ENCODE measurements around the gene CD99.
"Not testable (repeated sequence)": the region's sequence is repeated elsewhere in the genome, so short reads cannot be mapped to it uniquely, and the experiment has no call there.

Gene CD99

DNA sequence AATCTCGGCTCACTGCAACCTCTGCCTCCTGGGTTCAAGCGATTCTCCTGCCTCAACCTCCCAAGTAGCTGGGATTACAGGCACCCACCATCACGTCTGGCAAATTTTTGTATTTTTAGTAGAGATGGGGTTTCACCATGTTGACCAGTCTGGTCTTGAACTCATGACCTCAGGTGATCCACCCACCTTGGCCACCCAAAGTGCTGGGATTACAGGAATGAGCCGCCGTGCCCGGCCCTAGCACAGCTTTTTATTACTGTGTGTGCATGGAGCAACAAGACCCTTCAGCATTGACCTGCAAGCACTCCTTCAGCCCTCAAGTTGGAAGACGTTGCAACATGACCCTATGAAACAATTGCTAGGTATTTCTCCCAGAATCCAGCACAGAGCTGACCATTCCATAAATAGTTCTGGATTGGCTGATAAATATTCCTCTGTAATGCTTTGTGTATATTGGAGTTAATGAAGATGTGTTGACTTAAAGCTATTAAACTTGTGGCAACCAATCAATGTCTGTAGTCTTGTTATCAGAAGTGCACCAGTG lies 15.4 kb upstream of the CD99 start:
- not testable (repeated sequence) for DNase-seq (ENCODE audit: low read depth in 2 of 2)

DNA sequence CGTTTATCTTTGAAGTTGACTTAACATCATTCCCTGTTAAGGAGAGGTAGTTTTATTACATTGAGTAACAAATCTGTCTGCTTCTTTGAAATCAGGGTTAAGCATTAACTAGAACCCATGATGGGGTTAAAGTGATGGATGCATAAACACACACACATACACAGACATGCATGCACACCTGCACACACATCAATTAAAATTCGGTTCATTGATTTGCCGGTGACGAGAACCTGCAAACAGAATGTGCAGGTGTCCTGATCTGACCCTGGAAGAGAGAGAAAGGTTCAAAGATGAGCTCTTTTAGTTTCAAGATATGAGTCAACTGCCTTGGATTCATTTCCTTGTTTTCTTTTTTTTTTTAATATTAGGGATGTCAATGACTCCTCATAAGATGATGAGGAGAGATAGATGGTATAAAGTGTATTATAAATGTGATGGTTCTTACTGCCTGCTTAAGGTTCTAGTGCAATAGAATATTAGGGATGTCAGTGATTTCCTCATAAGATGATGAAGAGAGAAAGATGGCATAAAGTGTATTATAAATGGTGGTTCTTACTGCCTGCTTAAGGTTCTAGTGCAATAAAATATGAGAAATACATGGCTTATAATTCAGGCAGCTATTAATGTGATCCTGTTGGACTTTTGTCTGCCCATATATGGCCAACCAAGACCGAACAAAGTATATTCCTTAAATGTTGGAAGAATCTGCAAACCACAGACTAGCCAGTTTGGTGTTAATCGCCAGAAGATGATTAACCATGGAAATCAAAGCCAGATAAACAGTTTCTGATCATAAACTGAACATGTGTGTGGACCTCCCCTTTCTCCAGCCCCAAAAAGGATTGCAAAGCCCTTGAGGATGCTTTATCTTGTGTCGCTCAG lies 14.1 kb upstream of the CD99 start:
- DNase-seq (ENCODE audit: low read depth in 2 of 2), result no peak

- no peak for DNase-seq (ENCODE audit: low read depth in 2 of 2)
These were observed 13.3 kb upstream of the CD99 start for GRCh38 chrX:2677764-2678163.

DNA sequence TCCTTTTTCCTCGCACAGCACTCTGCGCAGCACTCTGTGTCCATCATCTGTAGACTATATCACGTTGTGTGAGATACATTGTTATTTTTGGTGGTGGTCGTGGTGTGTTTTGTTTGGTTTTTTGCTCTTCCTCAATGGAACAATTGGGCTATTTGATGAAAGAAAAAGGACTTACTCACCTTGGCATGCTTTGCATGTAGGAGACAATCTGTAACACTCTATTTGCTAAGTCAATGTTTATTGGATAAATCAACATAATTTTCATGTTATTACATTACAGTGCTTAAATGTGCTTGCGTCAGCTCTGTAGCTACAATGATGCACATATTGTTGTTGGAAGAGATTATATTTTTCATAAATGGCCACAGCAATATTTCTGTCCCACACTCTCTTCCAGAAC lies 12.5 kb upstream of the CD99 start:
- DNase-seq (ENCODE audit: low read depth in 2 of 2), result no peak

DNA sequence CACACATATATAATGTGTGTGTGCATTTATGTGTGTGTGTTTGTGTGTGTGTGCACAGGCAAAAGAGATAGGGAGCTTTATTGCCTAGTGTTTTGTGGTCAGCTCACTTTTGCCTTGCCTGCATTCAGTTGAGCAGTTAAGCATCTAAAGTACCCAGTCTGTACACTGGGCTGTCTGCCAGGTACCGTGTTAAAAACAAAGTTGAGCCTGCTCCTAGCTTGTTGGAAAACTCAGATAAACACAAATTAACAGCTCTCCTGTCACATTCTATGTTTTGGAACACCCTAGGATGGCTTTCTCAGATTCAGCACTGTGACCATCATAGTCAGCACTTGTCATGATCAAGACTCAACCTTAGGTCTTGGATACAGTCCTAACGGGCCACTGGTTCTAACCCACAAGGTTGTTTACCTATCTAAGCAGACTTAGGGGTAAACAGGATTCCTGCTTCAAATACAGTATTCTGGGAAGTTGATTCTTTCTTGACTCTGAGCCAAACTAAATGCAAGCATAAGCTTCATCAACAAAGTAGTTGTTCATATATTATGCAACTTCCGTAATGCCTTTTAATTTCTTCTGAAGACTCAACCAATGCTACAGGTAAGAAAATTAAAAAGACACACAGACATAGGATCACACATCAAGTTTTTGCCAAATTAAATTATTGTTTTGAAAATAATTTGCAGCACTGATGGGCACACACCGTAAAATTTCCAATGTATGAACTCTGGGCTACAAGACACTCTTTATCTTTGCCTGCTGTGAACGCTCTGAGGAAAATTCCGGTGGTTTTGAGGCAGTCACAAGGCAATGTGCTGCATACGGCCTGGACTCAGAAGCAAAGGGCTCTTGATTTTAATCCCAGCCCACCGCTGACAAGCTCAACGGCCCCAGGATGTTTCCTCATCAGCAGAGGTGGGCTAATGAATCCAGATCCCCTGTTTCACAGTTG lies 11.3 kb upstream of the CD99 start:
- no peak for DNase-seq (ENCODE audit: low read depth in 2 of 2)

GRCh38 chrX:2680486-2681348 lies 10.4 kb upstream of the CD99 start:
- no peak for DNase-seq (ENCODE audit: low read depth in 2 of 2)

DNA sequence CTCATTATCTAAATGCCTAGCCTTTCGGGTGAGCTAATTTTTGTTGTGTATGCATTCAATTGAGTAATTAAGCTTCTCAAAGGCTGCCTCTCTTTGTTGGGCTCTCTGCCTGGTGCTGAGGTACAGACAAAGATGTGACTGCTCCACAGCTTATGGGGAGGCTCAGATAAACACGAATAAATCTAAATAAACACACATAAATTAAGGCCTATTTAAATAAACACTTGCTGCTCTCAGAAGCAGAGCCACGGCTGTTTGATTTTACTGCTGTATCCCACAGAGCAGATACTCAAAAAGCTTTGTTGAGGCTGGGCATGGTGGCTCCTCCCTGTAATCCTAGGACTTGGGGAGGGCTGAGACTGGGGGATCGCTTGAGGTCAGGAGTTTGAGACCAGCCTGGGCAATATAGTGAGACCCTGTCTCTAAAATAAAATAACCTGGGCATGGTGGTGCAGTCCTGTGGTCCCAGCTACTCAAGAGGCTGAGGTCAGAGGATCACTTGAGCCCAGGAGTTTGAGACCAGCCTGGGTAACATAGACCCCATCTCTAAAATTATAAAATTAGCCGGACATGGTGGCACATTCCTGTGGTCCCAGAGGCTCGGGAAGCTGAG lies 8.4 kb upstream of the CD99 start:
- DNase-seq (ENCODE audit: low read depth in 2 of 2), result no peak

DNA sequence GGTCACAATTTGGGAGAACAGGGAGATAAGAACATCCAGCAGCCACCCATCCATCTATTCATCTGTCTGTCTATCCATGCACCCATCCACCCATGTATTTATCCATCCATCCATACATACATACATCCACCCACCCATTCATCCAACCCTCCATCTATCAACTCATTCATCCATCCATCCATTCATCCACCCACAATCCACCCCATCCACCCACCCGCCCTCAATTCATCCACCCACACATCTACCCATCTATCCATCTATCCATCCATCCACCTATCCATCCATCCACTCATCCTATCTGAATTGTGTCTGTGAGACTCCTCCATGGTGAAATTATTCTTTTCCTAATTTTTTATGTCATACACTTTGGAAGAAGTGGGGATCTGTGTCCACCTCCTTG lies 6.8 kb upstream of the CD99 start:
- no peak for DNase-seq (ENCODE audit: low read depth in 2 of 2)

- DNase-seq (ENCODE audit: low read depth in 2 of 2), result no peak
These were observed 5.2 kb upstream of the CD99 start for GRCh38 chrX:2685886-2686285.

DNA sequence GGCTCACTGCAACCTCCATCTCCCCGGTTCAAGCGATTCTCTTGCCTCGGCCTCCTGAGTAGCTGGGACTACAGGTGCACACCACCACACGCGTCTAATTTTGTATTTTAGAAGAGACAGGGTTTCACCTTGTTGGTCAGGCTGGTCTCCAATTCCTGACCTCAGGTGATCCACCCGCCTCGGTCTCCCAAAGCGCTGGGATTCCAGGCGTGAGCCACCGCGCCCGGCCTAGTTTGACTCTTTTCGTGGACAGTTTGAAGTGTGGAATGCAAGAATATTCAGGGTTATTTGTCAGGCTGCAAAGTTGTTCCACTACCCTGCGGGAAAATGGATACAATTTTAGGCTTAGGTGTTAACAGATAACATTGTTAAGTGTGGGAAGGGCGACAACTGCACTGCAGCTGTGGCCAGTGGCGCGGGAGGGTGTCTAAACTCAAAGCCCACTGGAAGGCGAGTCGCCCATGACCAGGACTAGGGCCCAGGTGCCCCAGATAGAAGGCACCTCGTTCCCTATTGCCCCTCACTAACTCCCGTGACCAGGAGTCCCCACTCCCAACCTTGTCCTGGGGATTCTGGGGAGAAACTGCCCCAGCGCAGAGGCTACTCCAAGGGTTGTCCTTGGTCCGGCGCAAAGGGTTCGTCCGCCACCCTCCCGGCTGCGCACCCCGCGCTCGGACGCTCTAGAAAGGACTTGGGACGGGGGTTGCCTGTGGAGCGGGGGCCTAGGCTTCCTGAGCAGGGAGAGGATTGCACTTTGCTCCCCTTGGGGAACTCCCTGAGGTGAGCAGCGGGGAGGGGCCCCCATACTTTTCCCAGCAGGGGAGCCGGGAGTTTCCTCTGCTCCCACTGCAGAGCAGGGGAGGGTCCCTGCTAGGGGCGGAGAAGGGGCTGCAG lies 1.1 kb upstream of the CD99 start:
- DNase-seq (ENCODE audit: low read depth in 2 of 2), result no peak

- DNase-seq (ENCODE audit: low read depth in 2 of 2), result peak in 1 of 2 donors; percentile 32
These were observed 587 bp downstream of the CD99 start for GRCh38 chrX:2691543-2692220.

DNA sequence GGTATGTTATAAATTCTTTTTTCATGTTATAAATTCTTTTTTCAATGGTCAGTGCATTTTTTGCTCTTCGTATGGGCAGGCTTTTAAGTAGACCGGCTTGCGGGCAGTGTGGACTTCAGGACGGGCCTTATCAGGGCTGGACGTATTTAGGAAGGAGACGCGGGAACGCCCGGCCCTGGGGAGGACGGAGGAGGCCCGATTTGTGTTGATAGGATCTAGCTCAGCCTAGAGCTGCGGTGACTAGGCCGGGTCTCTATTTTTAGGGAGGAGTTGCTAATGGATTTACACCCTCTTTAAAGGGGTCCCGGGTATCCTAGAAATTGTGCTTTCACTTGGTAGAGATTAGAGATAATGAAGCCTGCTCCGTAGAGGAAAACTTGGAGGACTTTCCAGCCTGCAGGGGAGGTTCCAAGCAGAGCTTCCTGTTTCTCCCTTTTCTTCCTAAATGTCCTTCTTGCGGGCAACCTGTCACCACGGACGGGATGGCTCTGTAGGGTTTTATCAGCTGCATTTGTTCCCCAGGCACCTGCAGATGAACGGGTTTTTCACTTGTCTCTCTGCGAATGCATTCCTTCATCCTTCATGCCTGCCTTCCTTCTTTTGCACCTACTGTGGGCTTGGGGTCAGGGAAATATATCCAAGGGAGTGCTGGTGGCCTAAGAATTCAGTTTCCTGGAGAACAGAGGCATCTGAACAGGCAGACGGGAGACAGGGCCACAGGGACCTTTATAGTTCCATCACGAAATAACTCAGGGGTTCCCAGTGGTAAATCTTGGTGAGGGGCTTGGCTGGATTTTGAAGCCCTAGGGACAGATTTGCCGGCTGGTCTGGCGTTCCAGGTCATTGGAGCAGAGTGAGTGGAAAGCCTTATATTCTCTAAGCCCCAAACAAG lies 1.4 kb downstream of the CD99 start:
- DNase-seq (ENCODE audit: low read depth in 2 of 2), result no peak

GRCh38 chrX:2693113-2694002 lies 2.3 kb downstream of the CD99 start:
- no peak for DNase-seq (ENCODE audit: low read depth in 2 of 2)

DNA sequence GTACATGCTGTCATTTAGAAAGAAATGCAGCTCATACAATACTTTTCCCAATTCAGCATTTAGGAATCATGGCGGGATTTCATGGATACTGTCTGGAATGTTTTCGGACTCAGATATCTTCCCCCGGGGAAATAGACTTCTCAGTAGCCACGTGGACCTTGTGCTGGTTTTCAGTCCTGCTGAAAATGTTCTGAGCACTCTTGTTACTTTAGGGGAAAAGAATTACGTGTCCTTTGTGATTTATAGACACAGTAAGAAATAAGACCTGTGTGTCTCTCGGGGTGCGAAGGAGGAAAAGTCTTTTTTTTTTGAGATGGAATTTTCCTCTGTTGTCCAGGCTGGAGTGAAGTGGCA lies 3.8 kb downstream of the CD99 start:
- DNase-seq (ENCODE audit: low read depth in 2 of 2), result no peak

- peak in 1 of 2 donors; percentile 56 for DNase-seq (ENCODE audit: low read depth in 2 of 2)
These were observed 5.7 kb downstream of the CD99 start for GRCh38 chrX:2696698-2697215.

GRCh38 chrX:2697306-2697705 lies 6.2 kb downstream of the CD99 start:
- no peak for DNase-seq (ENCODE audit: low read depth in 2 of 2)

- no peak for DNase-seq (ENCODE audit: low read depth in 2 of 2)
These were observed 6.7 kb downstream of the CD99 start for GRCh38 chrX:2697741-2698299.

Data from stimulated activated CD4-positive, alpha-beta T cell treated with anti-CD3 and anti-CD28 coated beads, Interleukin-1b, Interleukin-23, amount 100 ng/mL, for 4 hours (primary cell).